GM20431 (cell line): Measurements from ENCODE around the gene DNAH1.

Experiments used
- in situ Hi-C: fragments of 300-500 bp; cut with MseI, MboI; formaldehyde crosslinking; loops from one replicate; pipeline ENCODE4 v1.15.0; 2020; ENCODE audit warnings: low sequenced_read_pairs; ENCODE audit not compliant: unreplicated experiment

The DNAH1 gene

GRCh38 chr3:52289747-52290595, 26.1 kb upstream of the DNAH1 start:
- in situ Hi-C loops: loop anchor here (5.0 kb wide), 1 partner anchor 47 kb away; no protein-coding TSS in a partner anchor

GRCh38 chr3:52290596-52291507, 25.3 kb upstream of the DNAH1 start:
- in situ Hi-C loops: loop anchor here (5.0 kb wide), 1 partner anchor 46 kb away; no protein-coding TSS in a partner anchor

- in situ Hi-C loops: loop anchor here (5.0 kb wide), 1 partner anchor 46 kb away; no protein-coding TSS in a partner anchor
Observed at GRCh38 chr3:52291508-52292181, 24.5 kb upstream of the DNAH1 start.

- in situ Hi-C loops: loop anchor here (5.0 kb wide), 1 partner anchor 45 kb away; no protein-coding TSS in a partner anchor
Observed at GRCh38 chr3:52292247-52293065, 23.7 kb upstream of the DNAH1 start.

- in situ Hi-C loops: loop anchor here (5.0 kb wide), 1 partner anchor 44 kb away; no protein-coding TSS in a partner anchor
Observed at GRCh38 chr3:52293491-52294319, 22.4 kb upstream of the DNAH1 start.

- in situ Hi-C loops: loop anchor here (5.0 kb wide), 1 partner anchor 43 kb away; no protein-coding TSS in a partner anchor
Observed at GRCh38 chr3:52294320-52295150, 21.6 kb upstream of the DNAH1 start.

- in situ Hi-C loops: no loop called here
Observed at GRCh38 chr3:52295671-52296208, 20.4 kb upstream of the DNAH1 start.

- in situ Hi-C loops: no loop called here
Observed at GRCh38 chr3:52297242-52298148, 18.6 kb upstream of the DNAH1 start.

- in situ Hi-C loops: no loop called here
Observed at GRCh38 chr3:52298149-52299098, 17.7 kb upstream of the DNAH1 start.

GRCh38 chr3:52299247-52299878, 16.8 kb upstream of the DNAH1 start:
- in situ Hi-C loops: no loop called here

- in situ Hi-C loops: no loop called here
Observed at GRCh38 chr3:52299879-52300611, 16.1 kb upstream of the DNAH1 start.

- in situ Hi-C loops: no loop called here
Observed at GRCh38 chr3:52302426-52303145, 13.5 kb upstream of the DNAH1 start.

- in situ Hi-C loops: no loop called here
Observed at GRCh38 chr3:52303811-52304210, 12.3 kb upstream of the DNAH1 start.
